GM19468 (cell line): ENCODE data around the gene AP3M1.

Experiments
- ATAC-seq: cut with Tn5 transposase; IDR thresholded peaks from one replicate; pipeline ENCODE4 v1.9.1; 2021; ENCODE audit warnings: mild to moderate bottlenecking, moderate library complexity, moderate number of reproducible peaks; ENCODE audit not compliant: unreplicated experiment; ENCODE audit errors: extremely low read depth

The AP3M1 gene

DNA sequence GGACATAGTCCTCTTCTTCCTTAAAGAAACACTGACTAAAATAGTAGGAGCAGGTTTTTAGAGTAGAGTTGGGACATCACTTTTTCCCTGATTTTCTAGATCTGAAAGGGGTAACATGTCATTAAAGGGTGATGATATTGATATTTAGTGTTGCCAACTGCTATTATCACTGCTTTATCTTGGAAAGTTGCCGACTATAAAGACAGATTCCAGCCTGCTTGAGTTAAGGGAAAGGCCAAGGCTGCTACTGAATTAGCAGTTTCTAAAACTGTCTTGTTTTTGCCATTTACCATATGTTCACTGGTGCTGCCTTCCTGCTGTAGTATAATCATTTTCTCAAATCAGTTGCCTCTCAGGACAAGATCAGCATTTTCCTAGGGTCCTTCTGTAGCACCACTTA is 29.7 kb downstream of the AP3M1 start:
- no peak for ATAC-seq

GRCh38 chr10:74118804-74119203 is 31.8 kb downstream of the AP3M1 start:
- ATAC-seq = no peak

GRCh38 chr10:74117738-74118137 is 32.9 kb downstream of the AP3M1 start:
- ATAC-seq = no peak

DNA sequence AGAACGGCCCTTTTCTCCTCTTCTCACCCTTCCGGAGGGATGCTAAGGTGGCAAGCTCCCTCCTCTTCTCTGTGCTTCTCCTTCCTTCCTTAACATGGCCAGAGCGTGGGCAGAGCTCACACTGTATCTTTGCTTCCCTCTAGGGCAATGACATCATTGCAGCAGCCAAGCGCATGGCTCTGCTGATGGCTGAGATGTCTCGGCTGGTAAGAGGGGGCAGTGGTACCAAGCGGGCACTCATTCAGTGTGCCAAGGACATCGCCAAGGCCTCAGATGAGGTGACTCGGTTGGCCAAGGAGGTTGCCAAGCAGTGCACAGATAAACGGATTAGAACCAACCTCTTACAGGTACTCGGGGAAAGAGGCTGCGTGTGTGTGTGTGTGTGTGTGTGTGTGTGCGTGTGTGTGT is 36.6 kb downstream of the AP3M1 start:
- ATAC-seq = no peak

DNA sequence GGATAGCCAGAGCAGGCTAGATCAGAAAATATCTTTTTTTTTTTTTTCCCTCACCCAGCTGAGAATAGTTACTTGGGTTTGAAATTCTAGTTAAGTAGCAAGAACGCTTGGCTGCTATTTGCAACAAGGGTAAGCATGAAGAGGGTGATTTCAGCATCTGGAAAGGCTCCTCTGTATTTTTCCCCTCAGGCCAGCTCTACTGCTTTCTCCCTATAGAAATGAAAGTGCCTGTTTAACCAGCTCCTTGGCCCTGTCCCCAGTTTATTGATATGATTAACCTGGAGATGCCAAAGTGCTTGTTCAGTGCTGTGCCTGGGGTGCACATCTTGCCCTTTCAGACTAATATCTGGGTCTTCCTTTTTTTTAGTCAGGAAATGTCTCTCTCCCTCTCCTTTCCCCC is 37.1 kb downstream of the AP3M1 start:
- ATAC-seq = no peak

DNA sequence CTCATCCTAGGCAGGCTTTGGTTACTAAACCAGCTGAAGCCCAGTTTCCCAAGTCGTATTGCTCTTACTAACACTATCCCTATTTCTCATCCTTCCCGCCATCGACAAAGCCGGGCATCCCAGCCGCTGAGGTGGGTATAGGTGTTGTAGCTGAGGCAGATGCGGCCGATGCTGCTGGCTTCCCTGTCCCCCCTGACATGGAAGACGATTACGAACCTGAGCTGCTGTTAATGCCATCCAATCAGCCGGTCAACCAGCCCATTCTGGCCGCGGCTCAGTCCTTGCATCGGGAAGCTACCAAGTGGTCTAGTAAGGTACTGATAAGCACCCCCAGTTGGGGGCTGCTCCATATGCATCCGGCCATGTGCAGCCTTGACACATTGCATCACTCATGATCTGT is 38.8 kb downstream of the AP3M1 start:
- ATAC-seq = no peak

DNA sequence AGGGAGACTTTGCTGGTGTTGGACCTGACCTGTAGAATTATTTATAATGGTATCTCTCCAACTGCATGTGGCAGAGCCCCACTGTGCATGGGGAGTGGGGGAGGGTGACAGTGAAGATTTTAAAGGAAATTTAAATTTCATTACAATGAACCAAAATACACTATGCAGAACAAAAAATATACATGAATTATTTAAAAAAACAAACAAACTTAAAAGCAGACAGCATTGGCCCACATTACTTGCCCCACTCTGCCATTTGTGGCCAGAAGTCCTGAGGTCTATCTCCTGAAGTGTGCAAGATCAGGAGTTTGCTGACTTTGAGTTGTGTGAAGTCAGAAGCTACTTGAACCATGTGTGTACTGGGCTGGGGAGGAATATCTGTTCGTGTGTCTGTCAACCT is 40.5 kb downstream of the AP3M1 start:
- ATAC-seq = no peak

DNA sequence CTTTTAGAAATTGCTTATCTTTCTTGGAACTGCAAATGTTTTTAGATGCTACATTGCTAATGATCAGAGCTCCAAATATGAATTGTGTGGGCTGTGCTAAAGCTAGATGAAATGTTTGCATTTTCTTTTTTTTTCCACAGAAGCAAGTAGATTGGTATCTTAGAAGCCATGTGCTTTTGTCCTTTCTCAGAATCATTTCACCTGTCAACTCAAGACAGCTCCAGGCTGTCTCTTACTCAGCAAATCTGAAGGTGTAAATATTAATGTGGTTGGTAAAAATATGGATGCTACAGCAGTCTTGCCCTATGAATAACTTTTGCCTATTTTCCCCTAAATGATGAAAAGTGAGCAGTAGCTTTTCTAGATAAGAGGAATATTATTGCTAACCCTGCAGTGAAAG is 41.2 kb downstream of the AP3M1 start:
- ATAC-seq = no peak

GRCh38 chr10:74107391-74107790 is 43.2 kb downstream of the AP3M1 start:
- ATAC-seq = no peak

DNA sequence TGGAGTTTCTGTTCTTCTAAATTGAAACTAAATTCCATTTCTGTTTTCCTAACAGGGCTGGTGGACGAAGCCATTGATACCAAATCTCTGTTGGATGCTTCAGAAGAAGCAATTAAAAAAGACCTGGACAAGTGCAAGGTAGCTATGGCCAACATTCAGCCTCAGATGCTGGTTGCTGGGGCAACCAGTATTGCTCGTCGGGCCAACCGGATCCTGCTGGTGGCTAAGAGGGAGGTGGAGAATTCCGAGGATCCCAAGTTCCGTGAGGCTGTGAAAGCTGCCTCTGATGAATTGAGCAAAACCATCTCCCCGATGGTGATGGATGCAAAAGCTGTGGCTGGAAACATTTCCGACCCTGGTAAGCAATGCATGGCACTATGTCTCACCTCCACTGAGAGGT is 45.6 kb downstream of the AP3M1 start:
- ATAC-seq = no peak

DNA sequence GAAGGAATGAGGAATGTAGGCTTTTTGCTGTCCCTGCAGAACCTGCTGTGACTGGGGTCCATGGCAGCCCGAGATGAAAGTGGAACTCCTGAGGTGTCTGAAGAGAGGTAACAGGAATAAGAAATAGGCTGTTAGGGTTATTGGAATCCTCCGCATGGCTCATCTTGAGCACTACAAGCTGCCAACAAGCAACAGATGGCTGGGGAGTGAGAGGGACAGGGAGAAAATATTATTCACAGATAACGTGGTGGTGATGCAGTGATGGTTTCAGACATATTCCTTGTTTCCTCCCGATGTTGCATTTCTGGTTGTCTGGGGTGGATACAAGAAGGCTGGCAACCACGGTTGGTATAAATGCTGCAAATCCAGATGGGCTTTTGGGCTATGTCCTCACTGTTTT is 46.1 kb downstream of the AP3M1 start:
- ATAC-seq = no peak

DNA sequence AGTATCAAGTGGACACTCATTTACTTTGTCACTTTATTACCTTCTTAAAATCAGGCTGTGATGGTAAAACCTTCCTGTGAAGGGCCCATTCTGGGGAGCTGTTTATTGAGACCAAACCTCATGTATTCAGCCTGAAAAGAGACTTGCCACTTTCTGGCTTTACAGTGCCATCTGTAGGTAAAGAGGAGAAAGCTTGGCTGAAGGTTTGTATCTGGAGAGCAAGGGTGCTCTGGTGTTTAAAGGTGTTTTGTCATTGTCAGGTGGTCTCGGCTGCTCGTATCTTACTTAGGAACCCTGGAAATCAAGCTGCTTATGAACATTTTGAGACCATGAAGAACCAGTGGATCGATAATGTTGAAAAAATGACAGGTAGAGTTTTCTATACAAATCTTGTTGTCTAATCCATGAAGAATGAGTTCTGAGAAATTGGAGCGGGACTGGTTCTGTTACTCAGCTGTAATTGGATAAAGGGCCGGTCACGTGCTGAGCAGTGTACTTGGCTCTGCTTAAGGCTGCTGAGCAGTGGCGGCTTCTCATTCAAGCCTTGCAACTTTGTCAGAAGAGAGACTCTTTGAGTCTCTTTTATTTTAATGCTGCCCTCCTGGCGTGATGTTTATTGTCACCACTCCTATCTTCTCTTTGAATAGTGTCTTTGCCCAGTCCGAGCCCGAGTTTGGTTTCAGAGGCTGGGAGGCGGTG is 46.9 kb downstream of the AP3M1 start:
- ATAC-seq = no peak

DNA sequence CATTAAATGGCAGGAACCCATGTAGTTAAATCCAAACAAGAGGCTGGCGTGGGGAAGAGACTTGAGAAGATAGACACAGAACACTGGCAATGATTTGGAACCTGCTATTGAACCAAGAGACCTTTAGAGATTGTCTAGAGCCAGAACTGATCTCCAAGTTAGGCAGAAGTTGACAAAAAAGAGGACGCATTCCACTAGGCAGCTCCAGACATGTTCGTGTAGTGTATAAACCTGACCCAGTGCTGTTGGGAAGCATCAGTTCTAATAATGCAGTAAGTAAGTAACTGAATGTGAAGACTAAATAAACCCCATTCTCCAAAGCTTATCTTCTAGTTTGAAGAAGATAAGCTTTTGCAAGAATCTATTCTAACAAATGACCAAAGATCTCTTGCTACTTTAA is 50.8 kb downstream of the AP3M1 start:
- no peak for ATAC-seq

DNA sequence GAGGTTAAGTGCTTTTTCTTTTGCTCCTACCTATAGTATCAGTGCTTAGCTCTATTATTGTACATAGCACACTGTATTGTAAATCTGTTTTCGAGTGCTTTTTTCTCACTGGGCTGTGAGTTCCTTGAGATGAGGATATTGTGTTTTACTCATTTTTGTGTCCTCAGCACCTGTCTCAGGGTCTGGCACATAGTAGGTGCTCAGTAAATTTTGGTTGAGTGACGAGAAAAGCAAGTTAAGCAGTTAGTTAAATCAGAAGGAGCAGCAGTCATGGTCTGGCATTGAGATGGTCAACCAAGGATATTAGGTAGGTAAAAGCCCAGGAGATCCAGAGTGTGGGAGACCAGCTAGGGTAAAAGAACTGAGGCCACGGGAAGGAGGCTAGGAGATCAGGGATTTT is 51.2 kb downstream of the AP3M1 start:
- ATAC-seq = no peak

GRCh38 chr10:74097776-74098175 is 52.9 kb downstream of the AP3M1 start:
- no peak for ATAC-seq

DNA sequence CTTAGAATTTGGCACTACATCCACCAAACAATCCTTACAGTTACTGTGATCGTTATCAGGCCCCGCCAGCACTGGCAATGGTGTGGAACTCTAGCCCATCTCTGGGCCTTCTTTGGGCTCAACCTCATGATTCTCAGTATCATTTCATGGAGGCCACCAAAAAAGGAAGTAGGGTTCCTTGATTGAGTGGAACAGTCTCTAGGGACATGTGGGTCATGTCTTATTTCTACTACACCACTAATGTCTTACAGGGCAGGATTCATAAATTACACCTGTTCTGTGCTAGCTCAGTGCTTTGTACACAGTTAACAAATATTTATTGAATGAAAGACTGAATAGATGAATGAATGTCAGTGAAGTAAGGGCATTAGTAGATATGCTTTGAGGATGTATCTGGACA is 53.9 kb downstream of the AP3M1 start:
- ATAC-seq = peak; percentile 83

DNA sequence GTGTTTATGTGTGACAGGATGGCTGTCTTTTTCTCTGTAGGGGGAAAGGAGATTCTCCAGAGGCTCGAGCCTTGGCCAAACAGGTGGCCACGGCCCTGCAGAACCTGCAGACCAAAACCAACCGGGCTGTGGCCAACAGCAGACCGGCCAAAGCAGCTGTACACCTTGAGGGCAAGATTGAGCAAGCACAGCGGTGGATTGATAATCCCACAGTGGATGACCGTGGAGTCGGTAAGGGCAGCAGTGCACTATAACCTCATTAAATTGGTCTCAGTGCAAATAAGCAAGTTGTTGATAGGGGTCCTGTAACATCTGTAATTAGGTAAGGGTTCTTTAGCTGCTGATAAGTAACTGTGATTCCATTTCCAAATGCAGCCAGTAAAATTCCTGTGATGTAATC is 56.4 kb downstream of the AP3M1 start:
- ATAC-seq = no peak

- no peak for ATAC-seq
Measured at GRCh38 chr10:74093530-74094164, 57.0 kb downstream of the AP3M1 start.

DNA sequence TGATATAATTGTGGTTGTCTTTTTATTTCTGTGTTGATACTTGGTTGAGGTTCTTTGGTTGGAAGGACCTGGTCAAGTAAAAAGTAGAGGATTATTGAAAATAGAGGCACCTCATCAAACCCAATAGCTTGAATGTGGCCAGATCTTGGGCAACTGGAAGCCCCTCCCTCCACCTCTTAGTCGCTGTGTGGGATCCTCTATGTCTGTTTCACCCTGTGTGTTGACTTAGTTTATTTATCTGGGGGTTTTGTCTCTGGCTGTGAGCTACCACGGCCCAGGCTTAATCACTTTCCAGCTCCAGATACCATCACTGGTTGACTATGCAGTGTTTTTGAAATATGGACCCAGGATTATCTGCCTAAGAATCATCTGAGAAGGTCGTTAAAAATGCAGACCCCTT is 58.3 kb downstream of the AP3M1 start:
- no peak for ATAC-seq

GRCh38 chr10:74088722-74089121 is 61.9 kb downstream of the AP3M1 start:
- ATAC-seq = no peak

DNA sequence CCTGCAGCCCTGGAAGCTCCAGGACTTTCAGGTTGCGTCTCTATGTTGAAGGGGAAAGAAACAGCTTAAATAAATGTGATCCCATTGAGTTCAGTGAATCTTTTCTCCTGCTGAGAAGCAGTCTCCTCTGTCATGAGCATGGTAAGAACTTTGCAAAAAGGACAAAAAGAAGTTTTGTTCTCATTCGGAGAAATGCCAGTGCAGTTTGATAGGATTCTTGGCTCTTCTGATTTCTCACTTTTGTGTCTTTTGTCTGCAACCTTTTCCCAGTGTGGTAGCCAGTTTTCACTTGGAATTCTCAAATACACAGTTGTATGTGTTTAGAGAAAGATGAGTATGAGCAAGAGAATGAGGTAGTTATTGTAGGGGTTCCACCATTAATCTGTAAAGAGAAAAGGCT is 64.3 kb downstream of the AP3M1 start:
- ATAC-seq = no peak

DNA sequence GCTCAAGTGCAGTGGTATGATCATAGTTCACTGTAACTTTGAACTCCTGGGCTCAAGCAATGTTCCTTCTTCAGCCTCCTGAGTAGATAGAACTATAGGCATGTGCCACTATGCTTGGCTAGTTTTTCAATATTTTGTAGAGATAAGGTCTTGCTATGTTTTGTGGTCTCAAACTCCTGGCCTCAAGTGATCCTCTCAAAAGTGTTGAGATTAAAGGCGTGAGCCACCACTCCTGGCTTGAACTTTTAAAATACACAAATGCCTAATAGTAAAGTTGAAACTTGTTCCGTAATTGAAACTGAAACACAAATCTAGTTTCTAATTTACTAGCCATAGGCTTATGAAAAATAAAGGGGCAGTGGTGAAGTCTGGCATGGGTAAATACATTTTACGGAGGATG is 65.7 kb downstream of the AP3M1 start:
- ATAC-seq = no peak
